Smooth muscle cell (in vitro differentiated cells): Measurements from ENCODE around the gene MAN1B1. TPM values are rescaled to one million over a fixed set of nuclear protein-coding genes. Genes with fewer than 3 reads are reported as not detected.
A peak's percentile ranks its signal among the peaks of the same experiment; 100 is the strongest.
"Not testable (repeated sequence)": the region's sequence is repeated elsewhere in the genome, so short reads cannot be mapped to it uniquely, and the experiment has no call there.

ENCODE experiments used
- DNase-seq: peaks from one replicate; lab custom pipeline; 2025; ENCODE audit not compliant: unreplicated experiment; lab: John Stamatoyannopoulos, UW
- H2AFZ ChIP-seq: fragments of 200-600 bp; sonication (generic); 2 replicates; pipeline ENCODE4 v1.6.0; 2016; ENCODE audit warnings: antibody characterized with exemption, low read depth, mild to moderate bottlenecking
- H3F3A ChIP-seq: fragments of 200-600 bp; sonication (generic); 2 replicates; pipeline ENCODE4 v1.6.0; 2017; ENCODE audit warnings: antibody characterized with exemption, low read depth
- H3K27ac ChIP-seq: fragments of 200-600 bp; sonication (generic); 2 replicates; pipeline ENCODE4 v1.5.1; 2016; ENCODE audit warnings: low read depth, mild to moderate bottlenecking
- H3K27me3 ChIP-seq: fragments of 200-600 bp; sonication (generic); 2 replicates; pipeline ENCODE4 v1.6.1; 2016; ENCODE audit warnings: low read depth, mild to moderate bottlenecking
- H3K36me3 ChIP-seq: fragments of 200-600 bp; sonication (generic); 2 replicates; pipeline ENCODE4 v1.5.1; 2016; ENCODE audit warnings: low read depth
- H3K4me1 ChIP-seq: fragments of 200-600 bp; sonication (generic); 2 replicates; pipeline ENCODE4 v1.5.1; 2016; ENCODE audit warnings: low read depth
- H3K4me2 ChIP-seq: fragments of 200-600 bp; sonication (generic); 2 replicates; pipeline ENCODE4 v1.6.0; 2016; ENCODE audit warnings: mild to moderate bottlenecking
- H3K4me3 ChIP-seq: fragments of 200-600 bp; sonication (generic); 2 replicates; pipeline ENCODE4 v1.5.1; 2016; ENCODE audit warnings: mild to moderate bottlenecking
- H3K79me2 ChIP-seq: fragments of 200-600 bp; sonication (generic); 2 replicates; pipeline ENCODE4 v1.6.0; 2016; ENCODE audit warnings: low read depth, mild to moderate bottlenecking
- H3K9ac ChIP-seq: fragments of 200-600 bp; sonication (generic); 2 replicates; pipeline ENCODE4 v1.6.0; 2016; ENCODE audit warnings: low read depth
- H3K9me3 ChIP-seq: fragments of 200-600 bp; sonication (generic); replicated peaks from 2 replicates; pipeline ENCODE4 v1.5.1; 2016; ENCODE audit warnings: low read depth
- H4K20me1 ChIP-seq: fragments of 200-600 bp; sonication (generic); 2 replicates; pipeline ENCODE4 v1.6.0; 2016; ENCODE audit warnings: low read depth
- WGBS: methylation state at CpG from one replicate; pipeline ENCODE4 v1.1.7; 2016; ENCODE audit warnings: low lambda C conversion rate; 5-methylcytosine and 5-hydroxymethylcytosine counted together
- polyA plus RNA-seq: library from polyadenylated mRNA; unstranded; fragments of >200 nt; fragmentation: Nextera tagmentation; extraction: Ambion mirVana; gene quantifications from 2 replicates; pipeline ENCODE4 v1.2.1, GENCODE V29; 2016
- total RNA-seq: library from RNA; depleted of rRNA; stranded (reverse); fragments of >200 nt; gene quantifications from 2 replicates; pipeline ENCODE4 v1.2.3, GENCODE V29; 2014
- TF ChIP-seq, protein P1 (sequence below): fragments of 200-600 bp; sonication (generic); IDR thresholded peaks from 2 replicates; pipeline ENCODE4 v1.5.1; 2017; ENCODE audit warnings: borderline replicate concordance, mild to moderate bottlenecking, antibody characterized with exemption; ENCODE audit not compliant: insufficient read depth, poor library complexity, severe bottlenecking

Gene MAN1B1
- total and polyA plus RNA-seq, 2 experiments from 2014 or later = 62.9 to 97.1 TPM

GRCh38 chr9:137115394-137116026 is 28.7 kb downstream of the MAN1B1 start:
- no peaks in the 10 kb centered on the region for H3K27me3 ChIP-seq
- H3K9ac ChIP-seq = no peak overlapping the region
- no peaks in the 10 kb centered on the region for H3K9me3 ChIP-seq
- no peak overlapping the region for H3K4me2 ChIP-seq
- 88% methylated on average over 20 of the region's 21 CpGs for WGBS
- no peak overlapping the region for H2AFZ ChIP-seq
- H3K79me2 ChIP-seq = no peaks in the 10 kb centered on the region
- H3K4me3 ChIP-seq = no peak overlapping the region
- TF ChIP-seq, protein P1, sequence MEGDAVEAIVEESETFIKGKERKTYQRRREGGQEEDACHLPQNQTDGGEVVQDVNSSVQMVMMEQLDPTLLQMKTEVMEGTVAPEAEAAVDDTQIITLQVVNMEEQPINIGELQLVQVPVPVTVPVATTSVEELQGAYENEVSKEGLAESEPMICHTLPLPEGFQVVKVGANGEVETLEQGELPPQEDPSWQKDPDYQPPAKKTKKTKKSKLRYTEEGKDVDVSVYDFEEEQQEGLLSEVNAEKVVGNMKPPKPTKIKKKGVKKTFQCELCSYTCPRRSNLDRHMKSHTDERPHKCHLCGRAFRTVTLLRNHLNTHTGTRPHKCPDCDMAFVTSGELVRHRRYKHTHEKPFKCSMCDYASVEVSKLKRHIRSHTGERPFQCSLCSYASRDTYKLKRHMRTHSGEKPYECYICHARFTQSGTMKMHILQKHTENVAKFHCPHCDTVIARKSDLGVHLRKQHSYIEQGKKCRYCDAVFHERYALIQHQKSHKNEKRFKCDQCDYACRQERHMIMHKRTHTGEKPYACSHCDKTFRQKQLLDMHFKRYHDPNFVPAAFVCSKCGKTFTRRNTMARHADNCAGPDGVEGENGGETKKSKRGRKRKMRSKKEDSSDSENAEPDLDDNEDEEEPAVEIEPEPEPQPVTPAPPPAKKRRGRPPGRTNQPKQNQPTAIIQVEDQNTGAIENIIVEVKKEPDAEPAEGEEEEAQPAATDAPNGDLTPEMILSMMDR = no peak
- no peak for DNase-seq
- H3K4me1 ChIP-seq = peaks cover 3% of the 10 kb centered on the region
- no peaks in the 10 kb centered on the region for H4K20me1 ChIP-seq
- H3K36me3 ChIP-seq = no peaks in the 10 kb centered on the region
- H3F3A ChIP-seq = no peaks in the 10 kb centered on the region
- no peak overlapping the region for H3K27ac ChIP-seq

GRCh38 chr9:137116027-137116507 is 29.3 kb downstream of the MAN1B1 start:
- no peaks in the 10 kb centered on the region for H3K36me3 ChIP-seq
- no peak overlapping the region for H3K4me2 ChIP-seq
- TF ChIP-seq, protein P1 = no peak
- H3K9me3 ChIP-seq = no peaks in the 10 kb centered on the region
- no peak overlapping the region for H3K27ac ChIP-seq
- H3K9ac ChIP-seq = no peak overlapping the region
- H3K4me1 ChIP-seq = peaks cover 3% of the 10 kb centered on the region
- H3F3A ChIP-seq = no peaks in the 10 kb centered on the region
- DNase-seq = no peak
- no peaks in the 10 kb centered on the region for H3K27me3 ChIP-seq
- H4K20me1 ChIP-seq = no peaks in the 10 kb centered on the region
- 71% methylated on average over 6 of the region's 6 CpGs for WGBS
- no peak overlapping the region for H3K4me3 ChIP-seq
- H3K79me2 ChIP-seq = no peaks in the 10 kb centered on the region
- H2AFZ ChIP-seq = no peak overlapping the region

DNA sequence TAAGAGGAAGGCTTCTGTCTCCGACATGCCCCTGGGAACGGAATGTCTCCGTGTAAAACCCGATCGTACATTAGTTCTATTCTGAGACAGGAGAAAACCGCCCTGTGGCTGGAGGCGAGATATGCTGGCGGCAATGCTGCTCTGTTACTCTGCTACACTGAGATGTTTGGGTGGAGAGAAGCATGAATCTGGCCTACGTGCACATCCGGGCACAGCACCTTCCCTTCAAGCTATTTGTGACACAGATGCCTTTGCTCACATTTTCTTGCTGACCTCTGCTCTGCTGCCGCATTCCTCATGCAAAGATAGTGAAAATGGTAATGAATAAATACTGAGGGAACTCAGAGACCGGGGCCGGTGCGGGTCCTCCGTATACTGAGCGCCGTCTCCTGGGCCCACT is 29.9 kb downstream of the MAN1B1 start:
- Histone ChIP-seq H2AFZ (no peak overlapping the region), H3K79me2 (no peaks in the 10 kb centered on the region), H3K4me1 (peaks cover 3% of the 10 kb centered on the region), H3K27ac (no peak overlapping the region), H3K4me3 (no peak overlapping the region), H4K20me1 (no peaks in the 10 kb centered on the region), H3K4me2 (peak overlapping the region; percentile 51), H3K9ac (no peak overlapping the region), H3K9me3 (no peaks in the 10 kb centered on the region), H3K36me3 (no peaks in the 10 kb centered on the region), H3F3A (no peaks in the 10 kb centered on the region), H3K27me3 (no peaks in the 10 kb centered on the region)
- no peak for DNase-seq
- 53% methylated on average over 17 of the region's 17 CpGs for WGBS
- TF ChIP-seq, protein P1 = no peak

GRCh38 chr9:137117269-137117731 is 30.5 kb downstream of the MAN1B1 start:
- H3K36me3 ChIP-seq = no peaks in the 10 kb centered on the region
- no peak for DNase-seq
- H3K9ac ChIP-seq = no peak overlapping the region
- H3F3A ChIP-seq = no peaks in the 10 kb centered on the region
- H3K4me3 ChIP-seq = no peak overlapping the region
- H3K79me2 ChIP-seq = no peaks in the 10 kb centered on the region
- no peaks in the 10 kb centered on the region for H4K20me1 ChIP-seq
- no peak overlapping the region for H3K4me2 ChIP-seq
- H3K27ac ChIP-seq = no peak overlapping the region
- TF ChIP-seq, protein P1 = no peak
- WGBS = 90% methylated on average over 15 of the region's 15 CpGs
- no peaks in the 10 kb centered on the region for H3K27me3 ChIP-seq
- H2AFZ ChIP-seq = no peak overlapping the region
- peaks cover 3% of the 10 kb centered on the region for H3K4me1 ChIP-seq
- no peaks in the 10 kb centered on the region for H3K9me3 ChIP-seq

DNA sequence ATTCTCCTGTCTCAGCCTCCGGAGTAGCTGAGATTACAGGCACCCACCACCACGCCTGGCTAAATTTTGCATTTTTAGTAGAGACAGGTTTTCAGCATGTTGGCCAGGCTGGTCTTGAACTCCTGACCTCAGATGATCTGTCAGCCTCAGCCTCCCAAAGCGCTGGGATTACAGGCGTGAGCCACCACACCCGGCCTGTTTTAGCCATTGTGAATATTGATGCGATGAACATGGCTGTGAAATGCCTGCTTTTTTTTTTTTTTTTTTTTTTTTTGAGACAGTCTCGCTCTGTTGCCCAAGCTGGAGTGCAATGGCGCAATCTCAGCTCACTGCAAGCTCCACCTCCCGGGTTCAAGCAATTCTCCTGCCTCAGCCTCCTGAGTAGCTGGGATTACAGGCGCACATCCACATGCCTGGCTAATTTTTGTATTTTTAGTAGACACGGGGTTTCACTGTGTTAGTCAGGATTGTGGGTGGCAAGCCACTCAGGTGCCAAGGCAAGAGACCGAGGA is 31.4 kb downstream of the MAN1B1 start:
- not testable (repeated sequence) for H2AFZ ChIP-seq, DNase-seq, H4K20me1 ChIP-seq, H3K9me3 ChIP-seq, H3K36me3 ChIP-seq, H3K4me3 ChIP-seq, H3K79me2 ChIP-seq, H3K4me1 ChIP-seq, H3F3A ChIP-seq, H3K27ac ChIP-seq, H3K4me2 ChIP-seq, H3K27me3 ChIP-seq, H3K9ac ChIP-seq
- WGBS = 87% methylated on average over 12 of the region's 12 CpGs
